GM12891 (cell line): ENCODE measurements around the gene COL21A1.

ENCODE experiments used
- PAX5 ChIP-seq: IDR thresholded peaks from 2 replicates; pipeline ENCODE4 v1.6.1; 2011; ENCODE audit warnings: low read length, moderate library complexity, mild to moderate bottlenecking; ENCODE audit not compliant: insufficient read depth, severe bottlenecking
- POLR2A ChIP-seq: IDR thresholded peaks from 2 replicates; pipeline ENCODE4 v1.6.1; 2011; ENCODE audit warnings: low read depth, low read length, control low read depth
- POLR2AphosphoS5 ChIP-seq: IDR thresholded peaks from 2 replicates; pipeline ENCODE4 v1.6.1; 2011; ENCODE audit warnings: low read depth, low read length, control low read depth
- TAF1 ChIP-seq: IDR thresholded peaks from 2 replicates; pipeline ENCODE4 v1.6.1; 2011; ENCODE audit warnings: low read depth, low read length, control low read depth

GRCh38 chr6:56023829-56024228 is 223.6 kb downstream of the COL21A1 start:
- no peak for TF ChIP-seq POLR2A
- no peak for TF ChIP-seq POLR2AphosphoS5
- no peak for TF ChIP-seq TAF1
- no peak for TF ChIP-seq PAX5
